ENCODE data around the gene NRGN.

The NRGN gene

GRCh38 chr11:124740277-124740882, 638 bp downstream of the NRGN start:
- peak in 3 of 5 experiments; percentile 29 to 50 (median 39) for DNase-seq

- no peak for DNase-seq
These were observed 2.8 kb downstream of the NRGN start for GRCh38 chr11:124742555-124742954.

GRCh38 chr11:124743050-124743449, 3.3 kb downstream of the NRGN start:
- DNase-seq, result no peak

- no peak for DNase-seq
These were observed 5.6 kb downstream of the NRGN start for GRCh38 chr11:124745270-124745834.

- DNase-seq, result peak in 1 of 5 experiments; percentile 53
These were observed 6.3 kb downstream of the NRGN start for GRCh38 chr11:124745835-124746620.

GRCh38 chr11:124746621-124747243, 7.0 kb downstream of the NRGN start:
- peak; percentile 55 to 89 (median 70) for DNase-seq

GRCh38 chr11:124747406-124748099, 7.8 kb downstream of the NRGN start:
- no peak for DNase-seq

- no peak for DNase-seq
These were observed 8.3 kb downstream of the NRGN start for GRCh38 chr11:124748100-124748418.

GRCh38 chr11:124748481-124749343, 9.0 kb downstream of the NRGN start:
- DNase-seq, result no peak

GRCh38 chr11:124749912-124750311, 10.2 kb downstream of the NRGN start:
- no peak for DNase-seq

- no peak for DNase-seq
These were observed 11.6 kb downstream of the NRGN start for GRCh38 chr11:124751391-124751740.

- no peak for DNase-seq
These were observed 12.2 kb downstream of the NRGN start, which contains the start of gene VSIG2 for GRCh38 chr11:124751741-124752470. VSIG2 (minus strand) TSS chr11:124752255; CDS start chr11:124752137, 118 bp downstream.

- DNase-seq, result no peak
These were observed 12.8 kb downstream of the NRGN start for GRCh38 chr11:124752471-124753102.

GRCh38 chr11:124753205-124753604, 13.5 kb downstream of the NRGN start:
- no peak for DNase-seq

GRCh38 chr11:124753624-124754023, 13.9 kb downstream of the NRGN start:
- no peak for DNase-seq

- DNase-seq, result no peak
These were observed 14.6 kb downstream of the NRGN start for GRCh38 chr11:124754309-124754708.

- DNase-seq, result no peak
These were observed 15.0 kb downstream of the NRGN start for GRCh38 chr11:124754710-124755109.

- no peak for DNase-seq
These were observed 16.5 kb downstream of the NRGN start for GRCh38 chr11:124756033-124756752.

GRCh38 chr11:124756753-124757227, 17.0 kb downstream of the NRGN start:
- DNase-seq, result no peak

- DNase-seq, result no peak
These were observed 17.6 kb downstream of the NRGN start for GRCh38 chr11:124757320-124757719.

All from T-helper 2 cell (primary cell).